GM12801 (cell line): ENCODE results near the gene DUSP22.

Experiments
- CTCF ChIP-seq: IDR thresholded peaks from one replicate; pipeline ENCODE4 v1.5.1; 2011; ENCODE audit warnings: control low read depth; ENCODE audit not compliant: insufficient read length; ENCODE audit errors: extremely low read depth

The DUSP22 gene

GRCh38 chr6:296151-297122, 4.2 kb downstream of the DUSP22 start:
- no peak for TF ChIP-seq CTCF

GRCh38 chr6:297571-298232, 5.4 kb downstream of the DUSP22 start:
- no peak for TF ChIP-seq CTCF

- TF ChIP-seq CTCF = no peak
Measured at GRCh38 chr6:298233-299103, 6.2 kb downstream of the DUSP22 start.

GRCh38 chr6:299104-299980, 7.1 kb downstream of the DUSP22 start:
- no peak for TF ChIP-seq CTCF

- no peak for TF ChIP-seq CTCF
Measured at GRCh38 chr6:300026-300425, 7.7 kb downstream of the DUSP22 start.

- TF ChIP-seq CTCF = no peak
Measured at GRCh38 chr6:300494-301198, 8.4 kb downstream of the DUSP22 start.
